CD4-positive, alpha-beta memory T cell (primary cell): ENCODE measurements around the gene SPCS3. TPM values are rescaled to one million over a fixed set of nuclear protein-coding genes. Genes with fewer than 3 reads are reported as not detected.
"Not testable (repeated sequence)": the region's sequence is repeated elsewhere in the genome, so short reads cannot be mapped to it uniquely, and the experiment has no call there.

Source experiments
- CTCF ChIA-PET: fragments of 350-600 bp; sonication (Branson Sonifier 250); formaldehyde crosslinking; loops from one replicate; lab custom pipeline; 2021; ENCODE audit warnings: inconsistent platforms; ENCODE audit not compliant: partially characterized antibody; lab: Charles Lee
- POLR2A ChIA-PET: fragments of 350-600 bp; sonication (Branson Sonifier 250); formaldehyde crosslinking; loops from one replicate; lab custom pipeline; 2021; ENCODE audit not compliant: partially characterized antibody; lab: Charles Lee
- DNase-seq, 5 donors: peaks; one replicate each; pipeline versions ENCODE4 v3.0.0 to v3.0.0-alpha.2; 2020 to 2022; ENCODE audit warnings: mixed read lengths in 1 of 5
- H3K27ac ChIP-seq: one replicate; pipeline ENCODE4 v1.7.0; 2013; ENCODE audit warnings: low read depth, low read length
- H3K27me3 ChIP-seq: 2 replicates; pipeline ENCODE4 v1.7.0; 2013; ENCODE audit warnings: mild to moderate bottlenecking, low read length, moderate library complexity; ENCODE audit not compliant: insufficient read depth
- H3K36me3 ChIP-seq: 2 replicates; pipeline ENCODE4 v1.7.0; 2013; ENCODE audit warnings: mild to moderate bottlenecking, low read length, moderate library complexity; ENCODE audit not compliant: insufficient read depth
- H3K4me1 ChIP-seq: 2 replicates; pipeline ENCODE4 v1.7.0; 2013; ENCODE audit warnings: mild to moderate bottlenecking, low read length, moderate library complexity; ENCODE audit not compliant: insufficient read depth
- H3K4me3 ChIP-seq, 2 donors: one replicate each; pipeline ENCODE4 v1.7.0; 2013; ENCODE audit warnings: low read length in 2 of 2, mild to moderate bottlenecking in 1 of 2
- H3K9me3 ChIP-seq, 2 donors: one replicate each; pipeline ENCODE4 v1.7.0; 2013; ENCODE audit warnings: low read length in 2 of 2, control low read depth in 1 of 2; ENCODE audit not compliant: control insufficient read depth in 1 of 2
- H3K27ac Mint-ChIP-seq, 7 donors: one replicate each; pipeline ENCODE4 v1.8.0; 2020 to 2021; ENCODE audit warnings: mixed read lengths in 7 of 7, mild to moderate bottlenecking in 6 of 7, inconsistent platforms in 3 of 7, moderate library complexity in 3 of 7
- H3K27me3 Mint-ChIP-seq, 2 donors: one replicate each; pipeline ENCODE4 v1.8.0; 2020 to 2021; ENCODE audit warnings: mixed read lengths in 2 of 2
- H3K36me3 Mint-ChIP-seq, 2 donors: one replicate each; pipeline ENCODE4 v1.8.0; 2020 to 2021; ENCODE audit warnings: mixed read lengths in 2 of 2, inconsistent platforms in 1 of 2, mild to moderate bottlenecking in 1 of 2
- H3K4me1 Mint-ChIP-seq, 4 donors: one replicate each; pipeline ENCODE4 v1.8.0; 2020 to 2021; ENCODE audit warnings: mixed read lengths in 4 of 4, mild to moderate bottlenecking in 1 of 4
- H3K4me3 Mint-ChIP-seq, 8 donors: one replicate each; pipeline ENCODE4 v1.8.0; 2020 to 2021; ENCODE audit warnings: mixed read lengths in 8 of 8, mild to moderate bottlenecking in 7 of 8, moderate library complexity in 6 of 8, inconsistent platforms in 3 of 8
- H3K9me3 Mint-ChIP-seq, 8 donors: one replicate each; pipeline ENCODE4 v1.8.0; 2020 to 2021; ENCODE audit warnings: mixed read lengths in 8 of 8, mild to moderate bottlenecking in 5 of 8, inconsistent platforms in 3 of 8, moderate library complexity in 1 of 8
- intact Hi-C: fragments of 100-400 bp; cut with micrococcal nuclease; formaldehyde crosslinking; loops from one replicate; pipeline ENCODE4 v1.15.1; 2023
- polyA plus RNA-seq, 2 donors: library from polyadenylated mRNA; unstranded; fragments of 300-500 nt; fragmentation: Illumina TruSeq; gene quantifications; one replicate each; pipeline ENCODE4 v1.2.3, GENCODE V29; 2021
- total RNA-seq, 2 experiments: library from RNA; stranded (reverse); gene quantifications; one replicate each; pipeline ENCODE4 v1.2.3, GENCODE V29; 2021

The SPCS3 gene
- total and polyA plus RNA-seq, 4 experiments from 2014 or later, result 62.4 to 207 (median 134) TPM

DNA sequence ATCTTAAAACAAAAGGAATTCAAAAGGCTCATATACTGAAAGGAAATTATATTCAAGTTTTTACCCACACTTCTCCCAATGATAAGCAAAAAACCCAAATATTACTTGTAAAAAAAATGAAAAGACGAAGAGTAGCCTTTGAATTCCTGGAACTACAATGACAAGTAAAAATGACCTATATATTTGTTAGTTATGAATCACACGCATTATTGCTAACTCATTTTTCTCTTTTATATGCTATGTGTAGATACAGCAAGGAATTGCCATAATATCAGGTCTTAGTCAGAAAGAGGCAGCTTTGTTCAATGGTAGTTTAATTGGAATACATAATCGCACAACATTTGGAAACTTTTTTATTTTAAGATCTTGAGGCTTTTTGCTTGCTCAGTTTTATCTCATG lies 28.0 kb upstream of the SPCS3 start:
- intact Hi-C loops, result no loop called here
- CTCF ChIA-PET, result no interaction called here
- H3K27me3 ChIP-seq, result no peaks in the 10 kb centered on the region

DNA sequence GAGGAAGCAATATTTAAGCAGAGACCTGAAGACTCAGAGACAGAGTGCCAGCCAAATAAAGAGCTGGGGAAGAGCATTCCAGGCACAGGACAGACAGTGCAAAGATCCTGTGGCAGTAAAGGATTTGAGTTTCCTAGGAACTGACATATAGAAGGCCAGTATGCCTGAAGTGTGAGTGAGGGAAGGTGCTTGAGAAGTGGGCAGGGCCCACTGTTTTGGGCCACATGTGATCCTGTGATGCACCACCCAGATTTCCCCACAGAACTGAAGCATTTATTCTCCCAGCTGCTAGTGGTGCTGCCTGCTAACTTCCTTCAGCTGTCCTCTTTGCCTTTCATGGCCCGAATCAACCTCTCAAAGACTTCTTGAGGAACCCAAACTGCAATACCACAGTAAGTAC lies 26.8 kb upstream of the SPCS3 start:
- no peaks in the 10 kb centered on the region for H3K4me1 ChIP-seq
- no peaks in the 10 kb centered on the region for H3K9me3 ChIP-seq
- no peaks in the 10 kb centered on the region for H3K36me3 ChIP-seq
- H3K27me3 ChIP-seq, result no peaks in the 10 kb centered on the region
- Mint-ChIP-seq H3K27me3 (peaks cover 0 to 2% of the 10 kb centered on the region in 2 donors), H3K4me3 (no peak overlapping the region), H3K27ac (no peak overlapping the region), H3K9me3 (peaks cover 0 to 1% (median 0%) of the 10 kb centered on the region in 8 donors), H3K4me1 (no peaks in the 10 kb centered on the region), H3K36me3 (no peaks in the 10 kb centered on the region)
- no peak overlapping the region for H3K27ac ChIP-seq
- ChIA-PET POLR2A (no interaction called here), CTCF (interaction anchor here (1.3 kb wide), 1 partner anchor 48 kb away, joined by 4 read pairs; no protein-coding TSS in a partner anchor)
- intact Hi-C loops, result no loop called here
- DNase-seq, result no peak
- no peak overlapping the region for H3K4me3 ChIP-seq

More for the DNA sequence above, 28.0 kb upstream of the SPCS3 start:
- no peaks in the 10 kb centered on the region for H3K36me3 ChIP-seq
- H3K27ac ChIP-seq, result no peak overlapping the region
- Mint-ChIP-seq H3K27ac (no peak overlapping the region), H3K36me3 (no peaks in the 10 kb centered on the region), H3K4me3 (no peak overlapping the region), H3K9me3 (peaks cover 0 to 1% (median 0%) of the 10 kb centered on the region in 8 donors), H3K4me1 (no peaks in the 10 kb centered on the region), H3K27me3 (peaks cover 0 to 2% of the 10 kb centered on the region in 2 donors)
- H3K9me3 ChIP-seq, result no peaks in the 10 kb centered on the region
- POLR2A ChIA-PET, result no interaction called here
- DNase-seq, result no peak
- H3K4me1 ChIP-seq, result no peaks in the 10 kb centered on the region
- H3K4me3 ChIP-seq, result no peak overlapping the region

DNA sequence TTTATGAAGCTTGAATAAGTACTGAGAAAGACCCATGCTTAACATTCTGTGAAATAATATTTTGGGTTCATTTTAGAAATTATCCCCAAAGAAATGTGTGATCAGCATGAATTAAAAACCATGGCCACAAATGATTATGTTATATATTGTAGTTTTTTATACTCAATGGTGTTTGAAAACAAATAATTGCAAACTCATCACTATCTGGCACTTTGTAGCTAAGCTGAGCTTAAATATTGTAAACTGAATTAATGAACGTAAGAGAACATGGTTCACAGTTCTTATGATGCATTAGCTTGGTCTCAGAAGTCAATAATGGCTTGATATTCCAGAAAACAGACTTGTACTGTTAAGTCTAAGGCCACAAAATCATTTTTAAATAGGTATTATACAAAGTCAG lies 26.1 kb upstream of the SPCS3 start:
- Mint-ChIP-seq H3K27ac (no peak overlapping the region), H3K4me1 (no peaks in the 10 kb centered on the region), H3K4me3 (no peak overlapping the region), H3K9me3 (peaks cover 0 to 1% (median 0%) of the 10 kb centered on the region in 8 donors), H3K27me3 (peaks cover 0 to 2% of the 10 kb centered on the region in 2 donors), H3K36me3 (no peaks in the 10 kb centered on the region)
- H3K27ac ChIP-seq, result no peak overlapping the region
- ChIA-PET POLR2A (no interaction called here), CTCF (interaction anchor here (1.3 kb wide), 1 partner anchor 47 kb away, joined by 4 read pairs; no protein-coding TSS in a partner anchor)
- intact Hi-C loops, result no loop called here
- no peak overlapping the region for H3K4me3 ChIP-seq
- no peaks in the 10 kb centered on the region for H3K36me3 ChIP-seq
- DNase-seq, result no peak
- H3K4me1 ChIP-seq, result no peaks in the 10 kb centered on the region
- H3K27me3 ChIP-seq, result no peaks in the 10 kb centered on the region
- H3K9me3 ChIP-seq, result no peaks in the 10 kb centered on the region

DNA sequence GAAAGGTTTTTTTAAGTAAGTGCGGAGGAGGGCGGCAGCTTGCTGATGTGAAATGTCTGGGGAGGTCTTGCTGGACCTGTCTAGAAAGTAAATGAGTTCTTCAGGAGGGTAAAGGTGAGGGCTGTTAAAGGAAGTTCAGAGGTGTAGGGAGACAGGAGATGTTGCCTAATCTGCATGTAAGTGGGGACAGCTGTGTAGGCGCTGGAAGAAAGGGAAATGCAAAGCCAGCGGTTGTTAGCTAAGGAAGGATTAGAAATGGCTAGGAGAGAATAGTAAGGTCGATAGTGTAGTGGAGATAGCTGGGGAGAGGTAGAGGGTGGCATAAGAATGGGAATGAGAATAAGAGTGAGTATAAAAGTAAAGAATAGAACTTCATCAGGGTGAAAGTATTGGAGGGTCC lies 23.9 kb upstream of the SPCS3 start:
- H3K9me3 Mint-ChIP-seq, H3K4me1 Mint-ChIP-seq, H3K36me3 Mint-ChIP-seq, H3K9me3 ChIP-seq, H3K36me3 ChIP-seq, H3K4me3 ChIP-seq, H3K27ac ChIP-seq, H3K27me3 Mint-ChIP-seq, POLR2A ChIA-PET, H3K27ac Mint-ChIP-seq, H3K4me1 ChIP-seq, H3K27me3 ChIP-seq, CTCF ChIA-PET, H3K4me3 Mint-ChIP-seq, intact Hi-C loops, DNase-seq: not testable (repeated sequence)

DNA sequence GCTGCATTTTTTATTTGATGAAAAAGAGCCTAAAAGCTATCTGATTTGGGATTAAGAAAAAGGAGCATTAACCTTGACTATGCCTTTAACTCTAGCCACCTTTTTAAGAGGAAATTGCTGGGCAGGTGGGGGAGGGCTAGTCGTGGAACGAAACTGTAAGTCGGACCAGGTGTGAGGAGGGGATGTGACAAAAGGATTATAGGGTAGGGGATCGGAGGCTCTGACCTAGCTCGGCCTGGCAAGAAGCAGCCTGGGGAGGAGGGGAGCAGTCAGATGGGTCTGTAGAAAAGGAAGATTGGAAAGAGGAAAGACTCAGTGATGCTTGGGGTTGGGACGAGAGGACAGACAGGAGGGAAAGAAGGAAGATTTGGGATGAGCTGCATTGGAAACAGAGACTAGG lies 21.1 kb upstream of the SPCS3 start:
- intact Hi-C loops, result no loop called here

DNA sequence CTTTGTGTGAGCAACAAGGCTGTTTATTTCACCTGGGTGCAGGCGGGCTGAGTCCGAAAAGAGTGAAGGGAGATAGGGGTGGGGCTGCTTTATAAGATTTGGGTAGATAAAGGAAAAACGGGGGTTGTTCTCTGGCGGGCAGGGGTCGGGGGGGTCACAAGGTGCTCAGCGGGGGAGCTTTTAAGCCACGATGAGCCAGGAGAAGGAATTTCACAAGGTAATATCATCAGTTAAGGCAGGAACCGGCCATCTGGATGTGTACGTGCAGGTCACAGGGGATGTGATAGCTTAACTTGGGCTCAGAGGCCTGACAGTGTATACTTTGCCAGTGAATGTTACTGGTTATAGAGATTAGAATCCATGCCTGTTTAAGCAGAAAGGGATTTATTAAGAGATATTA lies 19.7 kb upstream of the SPCS3 start:
- no peak overlapping the region for H3K4me3 Mint-ChIP-seq
- ChIA-PET POLR2A (no interaction called here), CTCF (no interaction called here)
- H3K27me3 ChIP-seq, result peaks cover 3% of the 10 kb centered on the region
- no peaks in the 10 kb centered on the region for H3K4me1 Mint-ChIP-seq
- DNase-seq, result no peak
- peaks cover 11 to 15% of the 10 kb centered on the region in 2 donors for H3K27me3 Mint-ChIP-seq
- H3K9me3 ChIP-seq, result no peaks in the 10 kb centered on the region
- intact Hi-C loops, result no loop called here
- no peaks in the 10 kb centered on the region for H3K4me1 ChIP-seq
- no peaks in the 10 kb centered on the region for H3K36me3 ChIP-seq
- no peaks in the 10 kb centered on the region for H3K9me3 Mint-ChIP-seq
- no peak overlapping the region for H3K4me3 ChIP-seq
- H3K27ac ChIP-seq, result no peak overlapping the region
- H3K36me3 Mint-ChIP-seq, result no peaks in the 10 kb centered on the region
- no peak overlapping the region for H3K27ac Mint-ChIP-seq

More for the DNA sequence above, 21.1 kb upstream of the SPCS3 start:
- H3K4me1 Mint-ChIP-seq, result no peaks in the 10 kb centered on the region
- H3K27ac Mint-ChIP-seq, result no peak overlapping the region
- H3K27me3 Mint-ChIP-seq, result peaks cover 7 to 9% of the 10 kb centered on the region in 2 donors
- Histone ChIP-seq H3K9me3 (no peaks in the 10 kb centered on the region), H3K36me3 (no peaks in the 10 kb centered on the region), H3K4me3 (no peak overlapping the region), H3K27me3 (peaks cover 3% of the 10 kb centered on the region), H3K4me1 (no peaks in the 10 kb centered on the region), H3K27ac (no peak overlapping the region)
- H3K4me3 Mint-ChIP-seq, result no peak overlapping the region
- DNase-seq, result no peak
- CTCF ChIA-PET, result no interaction called here
- POLR2A ChIA-PET, result no interaction called here
- no peaks in the 10 kb centered on the region for H3K9me3 Mint-ChIP-seq
- no peaks in the 10 kb centered on the region for H3K36me3 Mint-ChIP-seq

DNA sequence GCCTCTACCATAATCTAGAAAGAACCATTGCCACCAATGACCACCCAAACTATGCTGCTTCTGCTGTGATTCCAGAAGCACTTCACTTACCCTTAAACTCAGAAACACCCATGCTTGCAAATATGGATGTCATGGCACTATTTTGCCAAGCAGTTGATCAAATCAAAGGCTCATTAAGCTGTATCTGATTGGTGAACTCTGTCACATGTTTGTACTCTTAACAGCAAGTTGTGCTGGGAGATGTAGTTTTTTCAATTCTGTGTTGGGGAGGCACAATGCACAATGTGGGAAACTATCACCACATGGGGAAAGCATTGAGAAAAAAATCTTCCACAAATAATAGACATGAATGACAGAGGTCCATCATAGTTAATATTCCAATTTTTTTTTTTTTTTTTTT lies 19.2 kb upstream of the SPCS3 start:
- Histone ChIP-seq H3K27me3 (peaks cover 3% of the 10 kb centered on the region), H3K27ac (no peak overlapping the region), H3K36me3 (no peaks in the 10 kb centered on the region), H3K4me1 (no peaks in the 10 kb centered on the region), H3K4me3 (no peak overlapping the region), H3K9me3 (no peaks in the 10 kb centered on the region)
- intact Hi-C loops, result no loop called here
- DNase-seq, result no peak
- Mint-ChIP-seq H3K27me3 (peaks cover 14 to 17% of the 10 kb centered on the region in 2 donors), H3K27ac (no peak overlapping the region), H3K4me1 (no peaks in the 10 kb centered on the region), H3K9me3 (no peaks in the 10 kb centered on the region), H3K4me3 (no peak overlapping the region), H3K36me3 (no peaks in the 10 kb centered on the region)
- ChIA-PET CTCF (no interaction called here), POLR2A (no interaction called here)
